Breast epithelium (tissue), 4 donors: ENCODE measurements around the gene ENTPD1. TPM values are rescaled to one million over a fixed set of nuclear protein-coding genes. Genes with fewer than 3 reads are reported as not detected.

Source experiments
- DNase-seq, 2 donors: peaks; one replicate each; pipeline ENCODE4 v3.0.0-alpha.2; 2019; ENCODE audit warnings: low spot score in 2 of 2
- H3K27ac ChIP-seq, 2 donors: fragments of 200-600 bp; sonication (generic) in 1 of 2; one replicate each; pipeline ENCODE4 v1.5.1; 2016 to 2019; ENCODE audit warnings: mild to moderate bottlenecking in 1 of 2
- H3K27me3 ChIP-seq, 2 donors: fragments of 200-600 bp; sonication (generic) in 1 of 2; one replicate each; pipeline versions ENCODE4 v1.5.1 to v1.6.0; 2017 to 2019; ENCODE audit warnings: control low read depth in 1 of 2, mild to moderate bottlenecking in 1 of 2
- H3K36me3 ChIP-seq: fragments of 200-600 bp; one replicate; pipeline ENCODE4 v1.5.1; 2019
- H3K4me1 ChIP-seq, 2 donors: fragments of 200-600 bp; sonication (generic); one replicate each; pipeline ENCODE4 v1.5.1; 2016 to 2019; ENCODE audit warnings: control low read depth in 1 of 2
- H3K4me3 ChIP-seq, 3 donors: fragments of 200-600 bp; sonication (generic); 1 replicate in 2 of 3; 2 replicates in 1 of 3; pipeline ENCODE4 v1.5.1; 2016 to 2019; ENCODE audit warnings: mild to moderate bottlenecking in 3 of 3, moderate library complexity in 2 of 3
- H3K9me3 ChIP-seq, 2 donors: fragments of 200-600 bp; sonication (generic) in 1 of 2; one replicate each; pipeline ENCODE4 v1.5.1; 2016 to 2019; ENCODE audit warnings: control low read depth in 1 of 2
- POLR2A ChIP-seq: fragments of 450-650 bp; IDR thresholded peaks from one replicate; pipeline ENCODE4 v1.6.1; 2016; ENCODE audit warnings: antibody characterized with exemption, mild to moderate bottlenecking, moderate library complexity
- POLR2AphosphoS5 ChIP-seq, 3 donors: sonication (generic); formaldehyde crosslinking; IDR thresholded peaks; one replicate each; pipeline ENCODE4 v1.6.1; 2017; ENCODE audit warnings: antibody characterized with exemption in 3 of 3
- intact Hi-C: fragments of 100-400 bp; cut with DNase I; formaldehyde crosslinking; loops from one replicate; pipeline ENCODE4 v1.15.1; 2023; ENCODE audit warnings: low total_unique reads
- total RNA-seq, 3 donors: library from RNA; depleted of rRNA; stranded (reverse); fragments of >200 nt; gene quantifications; one replicate each; pipeline ENCODE4 v1.1.0, GENCODE V29; 2016
- TF ChIP-seq, protein P1 (sequence below), 3 donors: fragments of 450-650 bp; IDR thresholded peaks; one replicate each; pipeline ENCODE4 v1.5.1; 2016 to 2017; ENCODE audit warnings: antibody characterized with exemption in 3 of 3, mild to moderate bottlenecking in 3 of 3, moderate library complexity in 3 of 3

The ENTPD1 gene
- total RNA-seq, 3 donors from 2014 or later, result 17.4 to 26.9 (median 18.4) TPM

- Histone ChIP-seq H3K9me3 (no peaks in the 10 kb centered on the region), H3K27me3 (no peaks in the 10 kb centered on the region), H3K27ac (no peak overlapping the region), H3K36me3 (no peaks in the 10 kb centered on the region), H3K4me1 (no peaks in the 10 kb centered on the region), H3K4me3 (no peak overlapping the region)
- intact Hi-C loops, result no loop called here
- no peak for DNase-seq
- no peak for TF ChIP-seq POLR2A
- TF ChIP-seq POLR2AphosphoS5 (IDR thresholded peaks at IDR 0.05), result no peak
- TF ChIP-seq, protein P1, sequence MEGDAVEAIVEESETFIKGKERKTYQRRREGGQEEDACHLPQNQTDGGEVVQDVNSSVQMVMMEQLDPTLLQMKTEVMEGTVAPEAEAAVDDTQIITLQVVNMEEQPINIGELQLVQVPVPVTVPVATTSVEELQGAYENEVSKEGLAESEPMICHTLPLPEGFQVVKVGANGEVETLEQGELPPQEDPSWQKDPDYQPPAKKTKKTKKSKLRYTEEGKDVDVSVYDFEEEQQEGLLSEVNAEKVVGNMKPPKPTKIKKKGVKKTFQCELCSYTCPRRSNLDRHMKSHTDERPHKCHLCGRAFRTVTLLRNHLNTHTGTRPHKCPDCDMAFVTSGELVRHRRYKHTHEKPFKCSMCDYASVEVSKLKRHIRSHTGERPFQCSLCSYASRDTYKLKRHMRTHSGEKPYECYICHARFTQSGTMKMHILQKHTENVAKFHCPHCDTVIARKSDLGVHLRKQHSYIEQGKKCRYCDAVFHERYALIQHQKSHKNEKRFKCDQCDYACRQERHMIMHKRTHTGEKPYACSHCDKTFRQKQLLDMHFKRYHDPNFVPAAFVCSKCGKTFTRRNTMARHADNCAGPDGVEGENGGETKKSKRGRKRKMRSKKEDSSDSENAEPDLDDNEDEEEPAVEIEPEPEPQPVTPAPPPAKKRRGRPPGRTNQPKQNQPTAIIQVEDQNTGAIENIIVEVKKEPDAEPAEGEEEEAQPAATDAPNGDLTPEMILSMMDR (IDR thresholded peaks at IDR 0.05), result no peak
These were observed 7.6 kb upstream of the ENTPD1 start for GRCh38 chr10:95748349-95748748.

GRCh38 chr10:95755511-95756004, 405 bp upstream of the ENTPD1 start:
- Histone ChIP-seq H3K27ac (peak overlapping the region; percentile 66 to 76), H3K36me3 (no peaks in the 10 kb centered on the region), H3K4me1 (no peaks in the 10 kb centered on the region), H3K9me3 (no peaks in the 10 kb centered on the region), H3K4me3 (peak overlapping the region; percentile 37 to 46 (median 44)), H3K27me3 (no peaks in the 10 kb centered on the region)
- no peak for DNase-seq
- intact Hi-C loops, result no loop called here
- peak in 2 of 3 donors; percentile 26 to 31 for TF ChIP-seq POLR2AphosphoS5 (IDR thresholded peaks at IDR 0.05)
- TF ChIP-seq POLR2A, result no peak

- no peaks in the 10 kb centered on the region for H3K27me3 ChIP-seq
- H3K9me3 ChIP-seq, result no peaks in the 10 kb centered on the region
- H3K4me3 ChIP-seq, result peak overlapping the region; percentile 37 to 46 (median 44)
- H3K36me3 ChIP-seq, result no peaks in the 10 kb centered on the region
- TF ChIP-seq POLR2AphosphoS5 (IDR thresholded peaks at IDR 0.05), result no peak
- TF ChIP-seq POLR2A, result no peak
- TF ChIP-seq, protein P1 (IDR thresholded peaks at IDR 0.05), result no peak
- DNase-seq, result no peak
- intact Hi-C loops, result no loop called here
- peak overlapping the region; percentile 66 to 76 for H3K27ac ChIP-seq
- no peaks in the 10 kb centered on the region for H3K4me1 ChIP-seq
These were observed 1.1 kb downstream of the ENTPD1 start for GRCh38 chr10:95756809-95757684.

- no peaks in the 10 kb centered on the region for H3K4me1 ChIP-seq
These were observed 2.5 kb downstream of the ENTPD1 start for GRCh38 chr10:95758351-95759025.

DNA sequence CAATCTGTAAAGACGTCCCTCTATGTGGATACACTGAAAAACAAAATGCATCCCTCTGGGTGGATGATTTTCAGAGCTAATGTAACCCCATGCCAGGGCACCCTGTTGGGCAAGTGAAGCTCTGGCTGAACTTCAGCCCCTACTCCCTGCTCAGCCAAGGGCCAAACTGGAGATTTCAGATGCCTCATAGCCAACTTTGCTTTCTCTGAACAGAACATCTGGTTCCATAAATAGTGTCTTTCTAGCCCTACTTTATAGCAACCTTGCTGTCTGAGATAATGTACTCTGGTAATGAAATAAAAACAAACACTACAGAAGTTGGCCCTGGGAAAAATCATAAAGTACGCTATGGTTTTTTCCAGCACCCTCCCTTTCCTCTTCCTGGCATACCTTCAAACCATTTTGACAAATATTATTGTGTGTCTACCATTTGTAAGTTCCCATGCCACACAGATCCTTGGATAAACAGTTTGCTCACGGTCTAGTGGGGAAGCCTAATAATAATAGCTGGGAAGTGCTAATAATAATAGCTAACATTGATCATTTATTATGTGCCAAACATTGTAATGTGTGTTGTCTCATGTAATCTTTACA, 3.4 kb downstream of the ENTPD1 start:
- intact Hi-C loops, result no loop called here
- no peak for DNase-seq
- H3K27ac ChIP-seq, result peak overlapping the region; percentile 27 to 71
- TF ChIP-seq POLR2AphosphoS5 (IDR thresholded peaks at IDR 0.05) (no peak), POLR2A (no peak)
- TF ChIP-seq, protein P1 (IDR thresholded peaks at IDR 0.05), result no peak
- no peaks in the 10 kb centered on the region for H3K4me1 ChIP-seq
- no peaks in the 10 kb centered on the region for H3K9me3 ChIP-seq
- no peak overlapping the region for H3K4me3 ChIP-seq
- H3K36me3 ChIP-seq, result no peaks in the 10 kb centered on the region
- H3K27me3 ChIP-seq, result no peaks in the 10 kb centered on the region

More at GRCh38 chr10:95758351-95759025, 2.5 kb downstream of the ENTPD1 start:
- Histone ChIP-seq H3K36me3 (no peaks in the 10 kb centered on the region), H3K4me3 (peak overlapping the region in 2 of 3 donors; percentile 44 to 46), H3K9me3 (no peaks in the 10 kb centered on the region), H3K27ac (peak overlapping the region; percentile 27 to 71), H3K27me3 (no peaks in the 10 kb centered on the region)
- DNase-seq, result no peak
- TF ChIP-seq POLR2AphosphoS5 (IDR thresholded peaks at IDR 0.05) (no peak), POLR2A (no peak)
- TF ChIP-seq, protein P1 (IDR thresholded peaks at IDR 0.05), result no peak
- intact Hi-C loops, result no loop called here
